CD4-positive, alpha-beta T cell (primary cell): ENCODE measurements around the gene LRRC53. TPM values are rescaled to one million over a fixed set of nuclear protein-coding genes. Genes with fewer than 3 reads are reported as not detected.

Source experiments
- ATAC-seq: fragments of 200-7000 bp; cut with Tn5 transposase; one replicate; pipeline ENCODE4 v1.10.0; 2022; ENCODE audit warnings: mild to moderate bottlenecking; ENCODE audit not compliant: poor library complexity
- CTCF ChIA-PET: fragments of 350-600 bp; sonication (Branson Sonifier 250); formaldehyde crosslinking; loops from one replicate; lab custom pipeline; 2021; ENCODE audit warnings: antibody characterized with exemption, inconsistent platforms; lab: Charles Lee
- POLR2A ChIA-PET: fragments of 350-600 bp; sonication (Branson Sonifier 250); formaldehyde crosslinking; loops from one replicate; lab custom pipeline; 2021; ENCODE audit warnings: antibody characterized with exemption, inconsistent platforms; lab: Charles Lee
- DNase-seq, 14 experiments: peaks; one replicate each; pipeline ENCODE4 v3.0.0-alpha.2; 2013 to 2020; ENCODE audit warnings: mixed read lengths in 2 of 14
- H3K27ac ChIP-seq, 2 donors: one replicate each; pipeline versions ENCODE4 v1.5.1 to v1.7.0; 2013; ENCODE audit warnings: low read length in 2 of 2, low read depth in 1 of 2, mild to moderate bottlenecking in 1 of 2
- H3K27me3 ChIP-seq, 2 experiments: 1 replicate in 1 of 2; 2 replicates in 1 of 2; pipeline versions ENCODE4 v1.6.1 to v1.7.0; 2013; ENCODE audit warnings: low read length in 2 of 2, control low read depth in 1 of 2, mild to moderate bottlenecking in 1 of 2, moderate library complexity in 1 of 2; ENCODE audit not compliant: insufficient read depth in 2 of 2, control insufficient read depth in 1 of 2
- H3K36me3 ChIP-seq: one replicate; pipeline ENCODE4 v1.6.1; 2013; ENCODE audit warnings: low read length, control low read depth; ENCODE audit not compliant: insufficient read depth
- H3K4me1 ChIP-seq: one replicate; pipeline ENCODE4 v1.6.1; 2013; ENCODE audit warnings: low read length, control low read depth; ENCODE audit not compliant: insufficient read depth
- H3K4me3 ChIP-seq: one replicate; pipeline ENCODE4 v1.5.1; 2013; ENCODE audit warnings: mild to moderate bottlenecking, low read length, moderate library complexity
- H3K9me3 ChIP-seq, 2 experiments: 1 replicate in 1 of 2; 2 replicates in 1 of 2; pipeline versions ENCODE4 v1.6.1 to v1.7.0; 2013; ENCODE audit warnings: low read length in 2 of 2, mild to moderate bottlenecking in 2 of 2, control low read depth in 1 of 2, moderate library complexity in 1 of 2; ENCODE audit not compliant: control insufficient read depth in 1 of 2, insufficient read depth in 1 of 2
- H3K27ac Mint-ChIP-seq: one replicate; pipeline ENCODE4 v1.8.0; 2020; ENCODE audit warnings: mixed read lengths
- H3K27me3 Mint-ChIP-seq: one replicate; pipeline ENCODE4 v1.8.0; 2021; ENCODE audit warnings: mixed read lengths
- H3K36me3 Mint-ChIP-seq: one replicate; pipeline ENCODE4 v1.8.0; 2021; ENCODE audit warnings: low read depth, mixed read lengths
- H3K4me1 Mint-ChIP-seq: one replicate; pipeline ENCODE4 v1.8.0; 2021; ENCODE audit warnings: low read depth, mixed read lengths
- H3K4me3 Mint-ChIP-seq: one replicate; pipeline ENCODE4 v1.8.0; 2020; ENCODE audit warnings: mild to moderate bottlenecking, mixed read lengths
- H3K9me3 Mint-ChIP-seq: one replicate; pipeline ENCODE4 v1.8.0; 2020; ENCODE audit warnings: mixed read lengths
- intact Hi-C, 2 experiments: fragments of 100-400 bp; cut with DNase I in 1 of 2; cut with micrococcal nuclease in 1 of 2; formaldehyde crosslinking; loops; one replicate each; pipeline versions ENCODE4 v1.15.1 to v1.9.0; 2023 to 2025; cut with DNase I, micrococcal nuclease
- polyA plus RNA-seq, 2 donors: library from polyadenylated mRNA; unstranded; fragments of 120-200 nt; gene quantifications; one replicate each; pipeline ENCODE4 v1.2.1, GENCODE V29; 2013
- total RNA-seq, 174 experiments: library from RNA in 2 of 174; stranded (reverse) in 2 of 174; gene quantifications; one replicate each; pipeline ENCODE4 v1.2.3 and lab custom pipeline; 2021 to 2026
- TF ChIP-seq, protein P1 (sequence below): fragments of 200-600 bp; IDR thresholded peaks from one replicate; pipeline ENCODE4 v1.8.0; 2022; ENCODE audit warnings: antibody characterized with exemption, mild to moderate bottlenecking

Gene LRRC53, protein sequence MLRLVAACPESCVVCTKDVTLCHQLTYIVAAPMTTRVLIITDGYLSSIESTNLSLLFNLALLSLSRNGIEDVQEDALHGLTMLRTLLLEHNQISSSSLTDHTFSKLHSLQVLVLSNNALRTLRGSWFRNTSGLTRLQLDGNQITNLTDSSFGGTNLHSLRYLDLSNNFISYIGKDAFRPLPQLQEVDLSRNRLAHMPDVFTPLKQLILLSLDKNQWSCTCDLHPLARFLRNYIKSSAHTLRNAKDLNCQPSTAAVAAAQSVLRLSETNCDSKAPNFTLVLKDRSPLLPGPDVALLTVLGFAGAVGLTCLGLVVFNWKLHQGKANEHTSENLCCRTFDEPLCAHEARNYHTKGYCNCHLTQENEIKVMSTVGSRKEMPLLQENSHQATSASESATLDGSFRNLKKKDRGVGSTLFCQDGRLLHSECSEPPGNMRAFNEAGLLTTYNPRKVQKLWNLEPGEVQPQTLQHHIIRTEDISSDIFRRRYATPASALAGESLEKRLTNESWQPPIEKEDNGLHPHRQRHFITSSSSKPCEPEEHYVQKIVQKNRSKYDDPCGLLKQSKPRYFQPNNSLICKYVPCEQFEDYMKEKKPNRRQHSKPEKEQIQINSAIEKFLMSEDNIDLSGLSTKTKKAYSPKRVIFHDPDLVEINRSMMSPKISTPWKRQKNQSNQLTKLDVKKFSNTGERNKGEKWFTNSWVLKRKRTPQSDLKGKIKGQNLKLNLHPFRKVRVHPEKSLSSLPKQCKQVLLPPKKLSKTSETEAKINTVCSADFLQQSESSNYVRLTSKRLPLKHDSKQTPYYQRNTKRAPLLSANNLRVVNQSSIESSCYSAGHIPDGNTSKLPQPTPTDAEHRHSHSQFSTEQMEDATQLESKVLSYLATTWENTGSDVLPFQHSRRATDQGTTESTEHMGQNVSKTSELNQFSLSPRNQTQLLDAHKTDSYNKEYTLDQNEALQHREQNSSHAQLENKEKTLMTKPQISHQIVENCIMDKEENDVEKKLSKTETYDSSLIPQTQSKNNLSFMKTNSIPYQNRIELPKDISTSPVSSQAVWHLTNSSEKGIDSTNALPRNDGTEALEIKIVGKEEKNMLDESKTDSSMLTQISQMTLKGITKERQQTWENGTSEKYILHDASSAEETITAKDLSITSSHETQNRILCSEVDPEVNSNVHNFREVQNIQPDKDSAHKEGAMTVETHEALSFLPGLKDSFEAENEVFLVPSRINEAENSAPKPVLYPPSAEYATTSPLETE
- total RNA-seq (not detected), total RNA-seq (lab: John Stamatoyannopoulos, UW) (0 to 0.09 (median 0) reads per million in 172 experiments)
- polyA plus RNA-seq (2013, experiment 1 of 2) = not detected
- not detected for polyA plus RNA-seq (2013, experiment 2 of 2)

DNA sequence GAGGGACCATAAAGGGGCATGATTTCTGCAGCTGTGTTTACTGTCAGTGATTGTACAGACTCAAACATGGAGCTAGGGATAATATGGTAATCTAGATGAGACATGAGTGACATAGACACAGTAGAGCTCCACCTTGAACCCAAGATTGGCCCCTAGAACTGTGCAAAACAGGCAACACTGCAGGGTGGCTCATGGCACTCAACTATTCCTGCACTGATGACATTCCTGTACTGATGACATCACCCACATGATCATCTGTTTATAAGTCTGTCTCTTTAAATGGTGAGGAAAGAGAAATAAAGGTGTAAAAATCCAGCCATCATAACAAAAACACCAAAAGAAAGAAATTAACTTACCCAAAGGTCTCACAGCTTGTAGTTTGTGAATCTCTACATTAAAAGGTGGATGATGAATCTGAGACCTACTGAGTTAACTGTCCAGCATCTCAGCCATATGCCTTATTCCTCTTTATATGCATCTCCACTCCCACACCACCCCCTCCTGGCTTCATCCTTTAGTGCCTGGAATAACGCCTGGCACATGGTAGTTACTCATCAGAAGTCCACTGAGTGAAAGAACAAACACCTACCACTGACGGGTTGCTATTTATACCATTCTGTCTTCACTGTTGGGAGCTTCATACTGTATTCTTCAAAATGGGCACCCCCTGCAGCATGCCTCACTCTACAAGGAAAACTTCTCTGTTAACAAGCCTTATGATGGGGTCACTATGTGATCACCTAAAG, at the start of gene LRRC53:
Gene LRRC53 (minus strand): TSS at position 442 of the 746 bp plus-strand sequence. CDS start 29,262 bp downstream, outside the sequence.
- no peaks in the 10 kb centered on the region for H3K27me3 ChIP-seq
- POLR2A ChIA-PET = no interaction called here
- no peaks in the 10 kb centered on the region for H3K4me1 ChIP-seq
- Mint-ChIP-seq H3K27me3 (no peaks in the 10 kb centered on the region), H3K9me3 (no peaks in the 10 kb centered on the region), H3K27ac (no peak within 1 kb of the TSS), H3K36me3 (no peaks in the 10 kb centered on the region), H3K4me3 (no peak within 1 kb of the TSS), H3K4me1 (no peaks in the 10 kb centered on the region)
- ATAC-seq = no peak
- DNase-seq = no peak
- TF ChIP-seq, protein P1, sequence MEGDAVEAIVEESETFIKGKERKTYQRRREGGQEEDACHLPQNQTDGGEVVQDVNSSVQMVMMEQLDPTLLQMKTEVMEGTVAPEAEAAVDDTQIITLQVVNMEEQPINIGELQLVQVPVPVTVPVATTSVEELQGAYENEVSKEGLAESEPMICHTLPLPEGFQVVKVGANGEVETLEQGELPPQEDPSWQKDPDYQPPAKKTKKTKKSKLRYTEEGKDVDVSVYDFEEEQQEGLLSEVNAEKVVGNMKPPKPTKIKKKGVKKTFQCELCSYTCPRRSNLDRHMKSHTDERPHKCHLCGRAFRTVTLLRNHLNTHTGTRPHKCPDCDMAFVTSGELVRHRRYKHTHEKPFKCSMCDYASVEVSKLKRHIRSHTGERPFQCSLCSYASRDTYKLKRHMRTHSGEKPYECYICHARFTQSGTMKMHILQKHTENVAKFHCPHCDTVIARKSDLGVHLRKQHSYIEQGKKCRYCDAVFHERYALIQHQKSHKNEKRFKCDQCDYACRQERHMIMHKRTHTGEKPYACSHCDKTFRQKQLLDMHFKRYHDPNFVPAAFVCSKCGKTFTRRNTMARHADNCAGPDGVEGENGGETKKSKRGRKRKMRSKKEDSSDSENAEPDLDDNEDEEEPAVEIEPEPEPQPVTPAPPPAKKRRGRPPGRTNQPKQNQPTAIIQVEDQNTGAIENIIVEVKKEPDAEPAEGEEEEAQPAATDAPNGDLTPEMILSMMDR = no peak
- CTCF ChIA-PET = no interaction called here
- no peak within 1 kb of the TSS for H3K27ac ChIP-seq
- no peaks in the 10 kb centered on the region for H3K9me3 ChIP-seq
- no peak within 1 kb of the TSS for H3K4me3 ChIP-seq
- no peaks in the 10 kb centered on the region for H3K36me3 ChIP-seq
- intact Hi-C loops = no loop called here

GRCh38 chr1:74549932-74550331, 37.5 kb upstream of the LRRC53 start:
- H3K4me3 Mint-ChIP-seq = no peak overlapping the region
- Histone ChIP-seq H3K36me3 (no peaks in the 10 kb centered on the region), H3K9me3 (no peaks in the 10 kb centered on the region), H3K4me3 (no peak overlapping the region), H3K27ac (no peak overlapping the region), H3K4me1 (no peaks in the 10 kb centered on the region), H3K27me3 (no peaks in the 10 kb centered on the region)
- no peak for DNase-seq
- peaks cover 11% of the 10 kb centered on the region for H3K27me3 Mint-ChIP-seq
- intact Hi-C loops = no loop called here
- TF ChIP-seq, protein P1 = no peak
- POLR2A ChIA-PET = no interaction called here
- no peak overlapping the region for H3K27ac Mint-ChIP-seq
- CTCF ChIA-PET = no interaction called here
- no peaks in the 10 kb centered on the region for H3K9me3 Mint-ChIP-seq
- H3K36me3 Mint-ChIP-seq = no peaks in the 10 kb centered on the region
- H3K4me1 Mint-ChIP-seq = no peaks in the 10 kb centered on the region
- ATAC-seq = no peak
